ENCODE measurements around the gene PDLIM5.
"Not testable (repeated sequence)": the region's sequence is repeated elsewhere in the genome, so short reads cannot be mapped to it uniquely, and the experiment has no call there.

PDLIM5 gene

DNA sequence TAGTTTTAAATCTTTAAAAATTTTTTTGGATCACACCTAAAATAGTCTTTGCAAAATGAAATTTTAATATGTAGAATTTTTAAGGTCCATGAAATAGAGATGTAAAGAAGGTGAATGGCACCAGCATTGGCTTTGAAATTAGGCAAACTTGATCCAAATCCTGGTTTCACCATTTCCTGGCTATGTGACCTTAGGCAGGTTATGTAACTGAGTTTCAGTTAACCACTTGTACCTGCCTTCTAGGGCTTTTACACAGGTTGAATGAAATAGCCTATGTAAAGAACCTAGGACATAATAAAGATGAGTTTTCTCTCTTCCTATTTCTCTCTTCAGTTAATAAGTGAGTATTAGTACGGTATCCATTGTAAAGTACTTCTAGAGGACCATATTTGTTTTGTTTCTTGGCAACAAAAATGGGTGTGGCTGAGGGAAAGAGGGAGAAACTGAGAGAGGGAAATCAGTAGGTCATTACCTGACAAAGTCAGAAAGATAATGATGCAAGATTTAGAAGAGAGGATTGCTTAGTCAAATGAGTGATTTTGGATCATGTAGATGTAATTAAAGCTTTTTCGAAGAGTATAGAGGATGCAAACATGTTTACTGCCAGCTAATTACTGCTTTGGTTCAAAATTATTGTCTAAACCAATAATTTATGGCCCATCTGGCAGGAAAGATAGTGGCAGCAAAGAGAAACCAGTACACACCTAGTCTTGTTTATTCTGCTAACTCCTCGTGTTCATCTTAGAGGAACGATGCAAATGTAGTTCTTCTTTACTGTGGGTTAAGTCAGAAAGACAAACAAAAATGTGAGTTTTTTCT, 81.9 kb downstream of the PDLIM5 start:
- no peak for DNase-seq

DNA sequence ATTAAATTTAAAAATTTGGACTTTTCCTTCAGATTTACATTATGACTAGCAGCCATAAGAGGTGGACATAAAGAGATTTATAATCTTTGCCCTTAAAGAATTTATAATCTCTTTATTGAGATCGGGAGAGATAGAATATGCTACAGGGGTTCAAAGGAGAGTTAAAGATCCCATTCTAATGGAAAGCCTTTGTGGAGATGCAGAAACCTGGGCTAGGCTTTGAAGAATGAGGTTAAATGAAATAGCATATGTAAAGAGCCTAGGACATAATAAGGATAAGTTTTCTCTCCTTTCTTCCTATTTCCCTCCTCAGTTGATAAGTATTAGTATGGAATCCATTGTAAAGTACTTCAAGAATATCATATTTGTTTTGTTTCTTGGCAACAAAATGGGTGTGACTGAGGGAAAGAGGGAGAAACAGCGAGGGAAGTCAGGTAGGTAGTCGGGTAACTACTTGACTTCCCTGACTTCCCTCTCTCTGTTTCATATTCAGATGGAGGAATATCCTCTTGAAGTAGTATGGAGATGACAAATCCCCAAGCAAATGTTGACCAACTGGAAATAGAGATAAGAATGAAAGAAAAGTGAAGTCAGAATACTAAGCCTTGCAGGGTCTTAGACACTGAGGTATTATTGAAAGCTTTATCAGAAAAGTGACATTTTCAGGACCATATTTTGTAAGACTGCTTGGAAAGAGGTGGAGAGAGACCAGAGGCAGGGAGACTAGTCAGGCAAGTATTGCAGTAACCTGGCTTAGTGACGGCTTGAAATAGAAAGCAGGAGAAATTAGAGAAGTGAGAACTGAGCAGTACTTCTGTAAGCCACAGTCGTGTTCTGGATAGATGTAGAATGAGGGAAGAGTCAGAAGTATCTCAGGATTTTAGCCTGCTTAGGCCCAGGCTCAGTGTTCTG, 82.9 kb downstream of the PDLIM5 start:
- no peak for DNase-seq

DNA sequence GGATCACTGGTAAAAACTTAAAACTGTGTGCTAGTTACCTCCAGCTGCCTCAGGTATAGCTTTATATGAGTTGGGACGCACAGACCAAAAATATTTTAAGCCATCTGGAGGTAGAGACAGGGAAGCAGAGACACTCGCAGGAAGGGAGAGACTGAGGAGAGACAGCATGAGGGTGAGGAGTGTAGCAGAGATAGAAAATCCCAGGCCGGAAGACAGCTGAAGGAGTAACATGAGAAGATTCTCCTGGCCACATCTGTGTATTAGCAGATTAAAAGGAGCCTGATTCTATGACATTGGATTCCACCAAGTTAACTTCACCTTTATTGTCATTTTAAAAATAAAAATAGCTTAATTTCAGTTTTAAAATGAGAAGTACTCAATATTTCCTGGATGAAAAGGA, 84.3 kb downstream of the PDLIM5 start:
- DNase-seq: no peak

DNA sequence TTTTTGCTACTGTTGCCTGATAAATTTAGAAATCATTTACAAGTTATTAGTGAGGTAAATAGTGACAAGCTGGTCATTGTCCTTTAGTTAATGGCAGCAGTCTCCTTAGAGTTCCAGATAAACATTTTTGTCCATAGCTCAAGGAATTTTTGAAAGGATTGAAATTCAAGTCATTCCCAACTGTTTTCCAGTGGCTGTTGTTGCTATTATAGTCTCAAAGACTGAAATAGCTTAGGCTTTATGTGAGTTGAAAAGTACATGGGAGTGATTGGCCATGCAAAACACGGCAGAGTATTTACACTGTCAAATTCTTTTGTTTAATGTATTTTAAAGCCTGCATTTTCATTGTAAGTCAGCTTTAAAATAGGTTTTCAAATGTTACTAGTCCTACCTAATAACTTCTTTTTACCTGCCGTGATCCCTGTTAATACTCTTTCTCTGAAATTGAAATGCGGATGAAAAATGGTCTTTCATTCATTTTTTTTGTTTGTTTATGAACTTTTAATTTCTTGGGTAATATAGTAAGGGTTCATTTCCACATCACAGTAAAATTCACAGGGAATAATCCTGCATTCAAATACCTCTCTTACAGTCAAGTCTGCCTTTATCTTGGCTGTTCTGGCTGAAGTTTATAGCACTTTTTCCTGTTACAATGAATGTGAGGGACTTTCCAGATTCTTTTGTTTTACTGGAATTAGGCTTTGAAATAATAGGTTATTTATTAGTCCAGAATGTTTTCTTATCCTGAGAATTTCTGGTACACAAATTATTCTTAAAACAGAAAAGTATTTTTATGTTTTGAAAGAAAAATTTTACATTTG, 85.1 kb downstream of the PDLIM5 start:
- DNase-seq: no peak

DNA sequence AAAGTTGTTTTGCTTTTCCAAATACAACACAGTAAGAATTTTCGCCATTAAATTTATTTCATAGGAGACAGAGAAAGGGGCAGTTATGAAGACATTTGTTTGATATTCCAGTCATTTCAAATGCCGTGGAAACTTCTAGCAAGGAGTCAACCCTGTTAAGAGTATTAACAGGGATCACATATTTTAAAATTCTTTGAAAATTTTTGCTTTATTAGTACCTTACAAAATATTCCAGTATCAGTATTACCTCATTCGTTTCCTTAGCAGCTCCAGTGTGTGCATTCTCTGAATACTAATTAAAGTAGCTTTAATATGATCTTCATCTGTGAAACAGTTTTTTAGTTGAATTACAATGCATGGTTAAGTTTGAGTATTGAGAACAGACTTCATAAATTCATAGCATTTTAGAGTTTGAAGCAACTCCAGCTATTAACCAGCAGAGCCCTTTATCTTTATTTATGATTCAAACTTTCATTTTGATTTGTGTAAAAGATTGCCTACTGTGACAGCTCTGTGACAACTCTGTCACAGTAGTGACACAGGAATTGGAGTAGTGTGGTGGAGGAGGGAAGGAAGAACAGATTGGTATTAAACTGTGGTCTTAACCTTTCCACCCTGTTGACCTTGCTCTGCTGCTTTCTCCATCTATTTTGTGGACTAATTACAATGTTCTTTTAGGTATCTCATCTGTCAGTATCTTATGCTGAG, 86.3 kb downstream of the PDLIM5 start:
- no peak for DNase-seq

DNA sequence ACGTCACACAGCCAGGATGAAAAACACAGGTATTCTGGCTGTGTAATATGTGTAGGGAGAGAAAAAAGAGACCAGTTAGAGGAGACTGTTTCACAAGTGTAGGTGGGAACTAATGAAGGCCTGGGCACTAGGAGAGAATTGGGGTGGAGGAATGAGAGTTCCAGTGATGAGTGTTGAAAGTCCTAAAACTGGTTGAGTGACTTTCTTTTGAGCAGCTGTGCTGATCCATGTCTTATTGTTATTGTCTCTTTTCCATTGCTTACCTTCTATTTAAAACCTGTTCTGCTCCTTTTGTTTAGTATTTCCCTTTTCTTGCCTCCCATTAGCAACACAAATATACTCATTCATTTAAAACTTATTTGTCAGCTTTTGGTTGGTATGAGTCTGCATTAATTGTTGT, 88.7 kb downstream of the PDLIM5 start:
- DNase-seq: no peak

DNA sequence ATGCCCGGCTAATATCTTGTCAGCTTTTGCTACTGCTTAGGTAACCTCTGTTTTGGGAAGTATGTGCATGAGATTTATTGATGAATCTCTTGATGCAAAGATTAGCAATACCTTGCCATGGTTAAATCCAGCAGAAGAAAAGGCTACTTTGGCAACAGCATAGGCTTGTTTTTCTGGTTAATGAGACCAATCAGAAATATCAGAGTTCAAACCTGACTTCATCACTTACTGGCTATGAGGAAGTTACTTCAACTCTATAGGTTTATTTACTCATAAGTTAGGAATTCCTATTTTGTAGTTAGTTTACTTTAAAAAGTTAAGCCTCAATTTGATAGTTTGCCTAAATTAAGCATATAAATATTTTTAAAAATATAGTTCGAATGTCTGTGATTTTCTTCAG, 93.1 kb downstream of the PDLIM5 start:
- no peak for DNase-seq

DNA sequence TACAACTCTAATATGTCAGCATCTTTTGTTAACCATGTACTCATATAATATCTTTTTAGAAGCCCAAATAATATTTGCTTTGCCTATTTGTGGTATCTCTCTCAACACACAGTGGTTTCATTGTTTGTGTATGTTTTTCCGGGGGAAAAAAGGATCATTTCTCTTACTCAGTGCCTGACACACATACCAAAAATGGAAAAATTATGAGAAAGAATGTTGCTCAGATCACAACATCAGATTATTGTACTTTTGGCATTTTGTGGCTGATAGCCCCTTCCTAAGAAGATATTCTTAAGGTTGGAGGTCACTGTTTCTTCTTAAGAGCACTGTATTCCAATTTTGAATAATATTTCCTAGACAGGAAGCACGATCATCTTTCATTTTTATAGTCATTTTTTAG, 93.6 kb downstream of the PDLIM5 start:
- no peak for DNase-seq

DNA sequence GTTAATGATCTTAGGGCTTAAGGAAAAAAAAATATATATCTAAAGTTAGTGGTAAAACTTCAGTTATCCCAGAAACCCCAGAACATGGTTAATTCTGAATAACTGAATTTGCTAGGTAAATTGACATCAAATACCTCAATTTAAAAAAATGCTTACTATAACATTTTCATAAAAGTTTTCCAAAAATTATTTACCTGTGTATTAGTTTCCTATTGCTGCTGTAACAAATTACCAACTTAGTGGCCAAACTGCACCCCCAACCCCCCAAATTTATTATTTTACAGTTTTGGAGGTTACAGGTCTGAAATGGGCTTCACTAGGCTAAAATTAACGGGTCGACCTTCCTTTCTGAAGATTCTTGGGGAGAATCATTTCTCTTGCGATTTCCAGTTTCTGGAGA, 95.2 kb downstream of the PDLIM5 start:
- DNase-seq: no peak

DNA sequence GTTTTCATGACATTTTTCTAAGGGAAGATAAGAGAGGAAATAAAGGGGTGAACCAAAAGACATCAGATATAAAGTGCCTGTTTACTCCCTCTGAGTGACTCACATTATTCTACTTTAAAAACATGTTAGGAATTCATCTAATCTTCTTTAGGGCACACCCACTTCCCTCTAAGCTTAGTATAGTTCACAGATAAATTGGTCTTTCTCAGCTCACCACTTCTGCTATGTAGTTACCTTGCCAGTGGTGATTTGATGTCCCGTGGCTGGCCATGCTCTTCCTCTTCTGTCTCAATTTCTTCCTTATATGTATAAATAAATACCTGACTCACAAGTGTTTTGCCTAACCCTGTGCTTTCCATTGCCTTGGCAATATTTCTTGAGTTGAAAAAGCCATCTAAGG, 96.8 kb downstream of the PDLIM5 start:
- no peak for DNase-seq

DNA sequence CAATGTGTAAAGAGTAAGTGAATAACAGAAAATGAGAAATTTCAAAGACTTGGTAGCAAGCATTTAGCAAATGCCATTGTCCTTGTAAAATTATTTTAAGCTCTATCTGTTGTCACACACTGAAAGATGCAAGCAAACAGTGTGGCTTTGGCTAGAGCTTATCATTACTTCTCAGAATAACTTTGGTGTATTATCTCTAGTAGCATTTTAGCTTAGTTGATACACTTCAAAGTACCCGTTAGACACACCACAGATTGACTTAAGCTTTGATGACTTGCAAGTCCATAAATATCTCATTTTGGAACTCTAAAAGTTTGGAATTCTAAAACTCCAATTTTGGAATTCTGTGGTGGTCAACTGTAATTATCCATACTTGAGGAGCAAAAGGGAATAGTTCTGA, 98.6 kb downstream of the PDLIM5 start:
- DNase-seq: no peak

DNA sequence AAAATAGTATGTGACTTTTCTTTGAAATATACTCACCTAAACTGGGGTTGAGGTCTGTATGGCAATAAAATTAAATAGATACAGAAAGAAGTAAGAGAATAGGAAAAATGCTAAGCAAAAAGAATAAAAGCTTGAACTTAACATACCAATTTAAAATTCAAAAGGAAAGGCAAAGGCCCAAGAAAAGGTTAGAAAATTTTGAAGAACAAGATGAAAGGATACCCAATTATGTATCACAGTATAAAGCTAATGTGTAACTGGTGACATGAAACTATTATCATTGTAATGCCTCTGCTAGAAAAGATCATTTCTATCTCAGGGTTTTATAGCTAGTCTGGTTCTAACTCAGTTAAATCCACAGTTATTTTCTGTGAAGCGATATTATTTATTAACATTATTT, 99.1 kb downstream of the PDLIM5 start:
- DNase-seq: no peak

DNA sequence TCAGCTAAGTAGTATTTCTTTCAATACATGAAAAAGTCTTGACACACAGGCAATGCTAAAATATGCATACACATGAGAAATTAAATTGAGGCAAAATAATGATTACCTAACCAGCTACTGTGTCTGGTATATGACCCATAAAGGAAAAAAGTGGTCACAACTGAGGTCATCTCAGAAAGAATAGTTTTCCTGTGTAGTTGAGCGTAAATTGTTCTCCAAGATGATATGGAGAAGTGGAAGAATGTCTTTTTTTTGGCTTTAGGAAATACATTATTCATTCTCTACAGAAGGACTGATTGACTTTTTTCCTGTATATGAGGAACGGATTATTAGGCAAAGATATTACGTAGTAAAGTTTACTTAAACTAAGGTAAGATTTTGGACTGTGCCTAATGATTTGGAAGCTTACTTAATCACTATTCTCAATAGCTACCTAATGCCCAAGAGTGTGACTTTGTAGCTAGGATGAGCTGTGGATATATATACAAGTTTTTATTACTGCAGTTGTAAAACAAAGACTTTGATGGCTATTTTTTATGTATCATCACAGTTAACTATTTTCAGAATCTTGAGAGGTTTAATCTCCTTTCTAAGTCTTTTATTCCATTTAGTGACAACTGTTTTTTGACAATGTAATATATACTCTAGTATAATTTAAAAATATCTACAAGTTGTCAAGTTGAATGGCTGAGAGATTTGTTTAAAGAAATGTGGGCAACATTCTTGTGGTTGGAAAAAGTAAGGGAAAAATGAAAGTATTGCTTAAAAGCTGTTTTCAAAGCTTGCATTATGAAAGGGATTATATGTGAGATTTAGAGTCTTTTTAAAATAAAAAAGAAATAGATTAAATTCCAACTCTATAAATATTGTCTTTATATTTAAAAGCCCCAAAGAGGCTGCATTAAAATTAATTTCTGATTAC, 100.2 kb downstream of the PDLIM5 start:
- no peak for DNase-seq

DNA sequence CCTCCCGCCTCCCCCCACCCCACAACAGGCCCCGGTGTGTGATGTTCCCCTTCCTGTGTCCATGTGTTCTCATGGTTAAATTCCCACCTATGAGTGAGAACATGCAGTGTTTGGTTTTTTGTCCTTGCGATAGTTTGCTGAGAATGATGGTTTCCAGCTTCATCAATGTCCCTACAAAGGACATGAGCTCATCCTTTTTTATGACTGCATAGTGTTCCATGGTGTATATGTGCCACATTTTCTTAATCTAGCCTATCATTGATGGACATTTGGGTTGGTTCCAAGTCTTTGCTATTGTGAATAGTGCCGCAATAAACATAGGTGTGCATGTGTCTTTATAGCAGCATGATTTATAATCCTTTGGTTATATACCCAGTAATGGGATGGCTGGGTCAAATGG, 104.3 kb downstream of the PDLIM5 start:
- not testable (repeated sequence) for DNase-seq

DNA sequence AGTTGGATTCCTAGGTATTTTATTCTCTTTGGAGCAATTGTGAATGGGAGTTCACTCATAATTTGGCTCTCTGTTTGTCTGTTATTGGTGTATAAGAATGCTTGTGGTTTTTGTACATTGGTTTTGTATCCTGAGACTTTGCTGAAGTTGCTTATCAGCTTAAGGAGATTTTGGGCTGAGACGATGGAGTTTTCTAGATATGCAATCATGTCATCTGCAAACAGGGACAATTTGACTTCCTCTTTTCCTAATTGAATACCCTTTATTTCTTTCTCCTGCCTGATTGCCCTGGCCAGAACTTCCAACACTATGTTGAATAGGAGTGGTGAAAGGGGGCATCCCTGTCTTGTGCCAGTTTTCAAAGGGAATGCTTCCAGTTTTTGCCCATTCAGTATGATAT, 105.9 kb downstream of the PDLIM5 start:
- not testable (repeated sequence) for DNase-seq

DNA sequence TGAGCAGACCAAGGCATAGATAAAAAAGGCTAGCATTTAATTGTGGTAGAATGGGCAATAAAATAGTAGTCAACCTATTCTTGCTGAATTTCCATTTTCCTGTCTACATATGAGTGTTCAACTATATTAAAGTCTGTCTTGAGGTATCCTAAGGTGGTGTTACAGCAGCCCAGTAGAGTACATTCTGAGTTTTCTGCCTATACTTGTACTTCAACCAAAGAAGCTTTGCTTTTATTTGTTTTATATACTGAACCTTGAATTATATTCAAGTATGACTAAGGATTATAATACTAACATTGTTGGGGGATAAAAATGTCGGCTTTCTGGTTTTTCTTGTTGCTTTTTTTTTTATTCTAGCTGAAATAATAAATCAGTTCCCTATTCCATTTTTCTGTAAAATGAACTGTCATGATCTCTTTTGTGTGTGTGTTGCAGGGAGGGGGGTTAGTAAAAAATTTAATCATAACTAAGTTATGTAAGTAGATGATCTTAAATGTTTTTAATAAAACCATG, 106.7 kb downstream of the PDLIM5 start:
- no peak for DNase-seq

DNA sequence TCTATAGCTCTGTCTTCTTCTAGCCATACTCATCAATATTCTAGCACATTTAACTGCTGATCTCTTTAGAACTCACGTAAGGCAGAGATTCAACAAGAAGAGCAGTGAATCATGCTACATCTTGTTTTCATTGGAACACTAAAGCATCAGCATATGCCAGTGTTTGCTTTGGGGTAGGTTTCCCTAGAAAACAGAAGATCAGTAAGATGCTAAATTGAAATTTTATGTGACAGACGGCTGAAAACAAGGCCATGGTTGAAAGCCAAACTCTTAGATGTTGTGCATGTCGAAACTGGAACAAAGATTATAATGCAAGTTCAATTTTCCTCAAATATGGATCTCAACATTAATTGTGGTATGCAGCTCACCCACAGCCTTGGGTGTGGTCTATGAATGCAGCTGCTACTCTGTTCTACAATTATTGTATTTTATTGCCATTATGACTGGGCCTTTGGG, 107.6 kb downstream of the PDLIM5 start:
- DNase-seq: no peak

DNA sequence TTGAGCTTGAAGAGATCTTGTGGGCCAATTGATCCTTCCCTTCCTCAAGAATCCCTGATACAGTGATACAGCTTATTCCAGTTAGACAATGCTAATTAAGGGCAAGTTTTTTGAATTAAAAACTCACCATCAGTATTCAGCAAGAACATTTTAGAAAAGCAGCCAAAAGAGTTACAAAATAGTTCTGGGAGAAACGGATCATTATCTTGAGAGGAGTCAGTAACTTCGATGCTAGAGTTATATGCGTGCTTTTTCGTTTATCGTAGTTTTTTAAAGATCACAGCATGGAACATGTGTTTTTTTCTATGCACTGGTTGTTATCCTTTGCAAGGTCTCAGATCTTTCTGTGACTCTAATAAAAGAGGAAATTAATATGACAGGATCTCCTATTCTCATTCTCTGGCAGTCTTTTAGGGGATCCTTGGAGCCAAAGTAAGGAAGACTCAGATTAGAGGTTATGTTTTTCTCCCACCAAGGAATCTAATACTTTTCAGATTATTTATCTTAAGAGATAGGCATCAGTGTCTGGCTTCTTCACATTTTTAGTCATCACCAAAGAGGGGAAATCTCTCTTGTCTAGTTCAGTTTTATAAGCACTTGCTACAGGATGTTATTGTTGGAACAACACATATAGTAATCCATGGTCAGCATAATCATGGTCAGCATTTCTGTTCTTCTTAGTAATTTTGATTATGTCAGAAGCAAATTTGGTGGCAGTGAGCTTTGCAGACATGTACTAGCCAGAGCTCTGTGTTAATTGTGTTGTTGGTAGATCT, 109.7 kb downstream of the PDLIM5 start:
- DNase-seq: no peak

DNA sequence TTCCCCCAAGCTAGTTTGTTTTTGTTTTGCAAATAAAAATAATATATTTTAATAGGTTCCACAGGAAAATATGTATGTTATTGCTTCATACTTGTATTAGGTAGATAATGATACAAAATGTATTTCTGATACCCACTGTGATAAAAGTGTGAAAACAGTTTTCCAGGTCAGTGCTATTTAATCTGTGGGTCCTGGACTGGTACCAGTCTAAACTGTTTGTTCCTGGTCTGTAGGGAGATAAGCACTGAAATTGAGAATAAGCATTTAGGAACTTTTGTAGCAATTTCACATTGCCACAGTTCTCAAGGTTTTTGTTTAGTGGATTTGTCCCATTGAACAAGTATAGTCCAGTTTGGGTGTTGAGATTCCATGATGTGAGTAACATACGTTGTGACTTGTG, 110.5 kb downstream of the PDLIM5 start:
- DNase-seq: no peak

DNA sequence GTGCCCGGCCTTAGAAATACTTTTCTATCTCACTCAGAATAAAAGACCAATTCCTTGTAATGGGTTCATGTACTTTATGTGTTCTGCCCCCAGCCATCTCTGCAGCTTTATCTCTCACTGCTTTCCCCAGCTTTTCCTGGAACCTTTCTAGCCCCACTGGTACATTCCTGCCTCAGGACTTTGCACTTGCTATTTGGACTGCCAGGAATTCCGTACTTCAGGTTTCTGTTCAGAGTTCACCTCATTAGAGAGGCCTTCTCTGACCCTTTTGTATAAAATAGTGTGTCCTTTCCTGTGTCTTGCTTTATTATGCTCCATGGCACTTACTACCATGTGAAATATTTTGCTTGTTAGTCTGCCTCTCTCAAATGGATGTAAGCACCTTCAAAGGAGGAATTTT, 112.5 kb downstream of the PDLIM5 start:
- DNase-seq: no peak

All from stimulated activated CD4-positive, alpha-beta T cell treated with anti-CD3 and anti-CD28 coated beads, Interleukin-2, amount 100 ng/mL, for 48 hours (primary cell).